Measurements from ENCODE around the gene CYRIA.

CYRIA gene

GRCh38 chr2:16654833-16655444, 10.7 kb downstream of the CYRIA start:
- in situ Hi-C loops (cut with HindIII; ENCODE audit: low pct_ligation_motif_present, low pct_unique_long_range_greater_than_20kb, low sequenced_read_pairs): no loop called here
- no peak for DNase-seq

GRCh38 chr2:16653799-16654198, 11.8 kb downstream of the CYRIA start:
- in situ Hi-C loops (cut with HindIII; ENCODE audit: low pct_ligation_motif_present, low pct_unique_long_range_greater_than_20kb, low sequenced_read_pairs): no loop called here
- no peak for DNase-seq

- DNase-seq: no peak
- in situ Hi-C loops (cut with HindIII; ENCODE audit: low pct_ligation_motif_present, low pct_unique_long_range_greater_than_20kb, low sequenced_read_pairs): no loop called here
Measured at GRCh38 chr2:16653083-16653375, 12.6 kb downstream of the CYRIA start.

GRCh38 chr2:16652296-16653082, 13.1 kb downstream of the CYRIA start:
- no peak for DNase-seq
- in situ Hi-C loops (cut with HindIII; ENCODE audit: low pct_ligation_motif_present, low pct_unique_long_range_greater_than_20kb, low sequenced_read_pairs): no loop called here

GRCh38 chr2:16650287-16651249, 15.1 kb downstream of the CYRIA start:
- in situ Hi-C loops (cut with HindIII; ENCODE audit: low pct_ligation_motif_present, low pct_unique_long_range_greater_than_20kb, low sequenced_read_pairs): no loop called here
- DNase-seq: peak; percentile 53

GRCh38 chr2:16649353-16650286, 16.0 kb downstream of the CYRIA start:
- no peak for DNase-seq
- in situ Hi-C loops (cut with HindIII; ENCODE audit: low pct_ligation_motif_present, low pct_unique_long_range_greater_than_20kb, low sequenced_read_pairs): no loop called here

- in situ Hi-C loops (cut with HindIII; ENCODE audit: low pct_ligation_motif_present, low pct_unique_long_range_greater_than_20kb, low sequenced_read_pairs): no loop called here
- no peak for DNase-seq
Measured at GRCh38 chr2:16647992-16648617, 17.5 kb downstream of the CYRIA start.

GRCh38 chr2:16645775-16646559, 19.7 kb downstream of the CYRIA start:
- DNase-seq: no peak
- in situ Hi-C loops (cut with HindIII; ENCODE audit: low pct_ligation_motif_present, low pct_unique_long_range_greater_than_20kb, low sequenced_read_pairs): no loop called here

GRCh38 chr2:16645088-16645487, 20.5 kb downstream of the CYRIA start:
- in situ Hi-C loops (cut with HindIII; ENCODE audit: low pct_ligation_motif_present, low pct_unique_long_range_greater_than_20kb, low sequenced_read_pairs): no loop called here

GRCh38 chr2:16644221-16644925, 21.3 kb downstream of the CYRIA start:
- in situ Hi-C loops (cut with HindIII; ENCODE audit: low pct_ligation_motif_present, low pct_unique_long_range_greater_than_20kb, low sequenced_read_pairs): no loop called here
- DNase-seq: peak; percentile 54

More at GRCh38 chr2:16645088-16645487, 20.5 kb downstream of the CYRIA start:
- no peak for DNase-seq

GRCh38 chr2:16643099-16643498, 22.5 kb downstream of the CYRIA start:
- peak; percentile 65 for DNase-seq
- in situ Hi-C loops (cut with HindIII; ENCODE audit: low pct_ligation_motif_present, low pct_unique_long_range_greater_than_20kb, low sequenced_read_pairs): no loop called here

- in situ Hi-C loops (cut with HindIII; ENCODE audit: low pct_ligation_motif_present, low pct_unique_long_range_greater_than_20kb, low sequenced_read_pairs): no loop called here
- DNase-seq: no peak
Measured at GRCh38 chr2:16642088-16642487, 23.5 kb downstream of the CYRIA start.

- no peak for DNase-seq
- in situ Hi-C loops (cut with HindIII; ENCODE audit: low pct_ligation_motif_present, low pct_unique_long_range_greater_than_20kb, low sequenced_read_pairs): no loop called here
Measured at GRCh38 chr2:16641509-16641908, 24.1 kb downstream of the CYRIA start.

GRCh38 chr2:16640867-16641266, 24.8 kb downstream of the CYRIA start:
- DNase-seq: no peak
- in situ Hi-C loops (cut with HindIII; ENCODE audit: low pct_ligation_motif_present, low pct_unique_long_range_greater_than_20kb, low sequenced_read_pairs): no loop called here

GRCh38 chr2:16640001-16640700, 25.5 kb downstream of the CYRIA start:
- DNase-seq: no peak
- in situ Hi-C loops (cut with HindIII; ENCODE audit: low pct_ligation_motif_present, low pct_unique_long_range_greater_than_20kb, low sequenced_read_pairs): no loop called here

- in situ Hi-C loops (cut with HindIII; ENCODE audit: low pct_ligation_motif_present, low pct_unique_long_range_greater_than_20kb, low sequenced_read_pairs): no loop called here
- DNase-seq: no peak
Measured at GRCh38 chr2:16639431-16639830, 26.2 kb downstream of the CYRIA start.

All from ACHN (cell line).